ENCODE measurements around the gene WNK3.

Gene WNK3

DNA sequence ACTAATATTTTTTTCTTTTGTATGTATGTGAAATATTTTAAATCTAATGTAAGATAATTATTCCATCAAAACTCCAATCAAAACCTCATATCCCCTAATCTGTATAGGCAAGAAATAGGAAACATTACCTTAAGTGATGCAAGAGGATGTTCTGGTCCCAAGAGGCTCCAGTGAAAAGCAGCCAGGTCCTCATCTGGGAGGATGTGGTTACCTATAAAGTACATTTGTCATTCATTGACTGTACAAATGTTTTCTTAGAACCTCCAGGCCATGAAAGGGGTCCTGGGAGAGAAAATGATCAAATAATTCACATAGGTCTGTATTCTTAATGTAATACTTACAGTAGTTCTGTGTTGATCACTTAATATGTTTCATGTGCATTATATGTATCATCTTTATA lies 200.3 kb downstream of the WNK3 start:
- DNase-seq, result no peak
